T-helper 22 cell (primary cell): ENCODE measurements around the gene DDX11.
A peak's percentile ranks its signal among the peaks of the same experiment; 100 is the strongest.
"Not testable (repeated sequence)": the region's sequence is repeated elsewhere in the genome, so short reads cannot be mapped to it uniquely, and the experiment has no call there.

ENCODE experiments used
- DNase-seq: peaks from one replicate; pipeline ENCODE4 v3.0.0-alpha.2; 2020; ENCODE audit warnings: low read depth

DDX11 gene

DNA sequence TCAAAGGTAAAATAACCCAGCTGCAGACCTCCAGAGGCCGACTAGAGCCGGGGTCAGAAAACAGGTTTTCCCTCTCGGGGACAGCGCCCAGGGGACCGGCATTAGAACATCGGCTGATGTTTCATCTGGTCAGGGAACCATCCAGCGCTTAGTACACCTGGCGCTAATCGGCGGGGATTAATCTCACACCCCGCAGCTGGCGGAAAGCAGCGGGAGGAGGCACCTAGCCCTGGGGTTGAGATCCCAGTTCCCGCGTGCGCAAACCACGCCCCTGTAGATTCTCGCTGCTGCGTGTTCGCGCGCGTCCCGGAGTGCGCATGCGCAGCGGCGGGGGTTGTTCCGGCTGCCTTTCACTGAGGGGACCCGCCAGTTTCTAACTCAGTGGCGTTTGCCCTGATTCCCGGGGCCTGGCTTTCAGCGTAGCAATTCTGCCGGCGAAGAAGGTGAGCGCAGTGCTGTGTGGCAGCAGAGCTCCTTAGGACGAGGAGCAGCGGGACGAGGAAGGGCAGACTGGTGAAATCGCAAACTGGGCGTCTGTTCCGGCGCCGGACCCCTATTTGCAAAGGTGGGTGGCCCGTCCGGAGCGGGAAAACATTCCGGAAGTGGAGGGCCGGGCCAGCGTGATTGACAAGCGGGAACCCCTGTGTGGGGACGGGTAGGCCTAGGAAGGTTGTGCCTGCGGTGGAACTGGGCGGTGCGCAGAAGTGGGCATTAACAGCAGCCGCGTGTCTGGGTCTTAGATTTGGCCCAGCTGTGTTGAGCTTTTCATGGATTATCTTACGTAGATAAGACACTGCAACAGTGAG is at the start of gene DDX11:
TSS of gene DDX11 (plus strand) at position 334 of the 806 bp plus-strand sequence. CDS start 4,534 bp downstream, outside the sequence.
- DNase-seq, result peak; percentile 81

- DNase-seq, result no peak
Observed at GRCh38 chr12:31026202-31026601, 47.5 kb upstream of the DDX11 start.

- DNase-seq, result not testable (repeated sequence)
Observed at GRCh38 chr12:31027006-31027405, 46.7 kb upstream of the DDX11 start.

DNA sequence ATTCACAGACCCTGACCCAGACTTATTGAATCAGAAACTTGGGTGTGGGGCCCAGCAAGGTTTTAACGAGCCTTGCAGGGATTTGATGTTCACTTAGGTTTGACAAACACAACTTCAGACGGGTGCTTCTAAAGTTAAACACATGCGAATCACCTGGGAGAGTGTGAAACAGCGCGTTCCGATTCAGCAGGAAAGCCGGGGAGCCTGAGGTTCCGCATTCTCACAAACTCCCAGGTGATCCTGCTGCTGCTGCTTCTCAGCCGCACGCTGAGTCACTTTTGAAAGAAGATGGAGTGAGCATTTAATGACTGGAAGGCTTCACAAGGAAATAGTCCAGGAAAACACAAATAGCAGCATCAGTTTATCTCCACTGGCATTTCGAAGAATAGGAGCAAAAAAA is 44.2 kb upstream of the DDX11 start:
- no peak for DNase-seq

GRCh38 chr12:31029916-31030562 is 43.6 kb upstream of the DDX11 start:
- no peak for DNase-seq

- DNase-seq, result no peak
Observed at GRCh38 chr12:31031951-31032335, 41.7 kb upstream of the DDX11 start.

- no peak for DNase-seq
Observed at GRCh38 chr12:31033146-31033545, 40.5 kb upstream of the DDX11 start.

DNA sequence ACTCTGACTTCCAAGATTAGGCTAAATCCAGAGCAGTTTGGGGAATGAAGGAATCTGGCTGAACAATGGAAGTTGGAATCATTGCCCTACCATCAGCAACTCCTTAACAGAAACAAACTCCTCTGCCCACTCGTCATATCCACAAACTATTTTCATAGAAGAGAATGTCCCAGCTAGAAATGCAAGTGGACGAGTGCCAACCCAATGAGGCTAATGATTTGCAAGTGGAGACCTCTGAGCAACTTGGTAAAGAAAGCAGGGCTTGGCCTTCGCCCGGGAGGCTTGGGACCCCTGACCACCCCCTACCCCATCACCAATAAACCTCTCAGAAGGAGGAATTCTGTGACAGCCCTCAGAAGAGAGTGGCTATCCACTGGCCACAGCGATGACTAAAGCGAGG is 40.0 kb upstream of the DDX11 start:
- no peak for DNase-seq

DNA sequence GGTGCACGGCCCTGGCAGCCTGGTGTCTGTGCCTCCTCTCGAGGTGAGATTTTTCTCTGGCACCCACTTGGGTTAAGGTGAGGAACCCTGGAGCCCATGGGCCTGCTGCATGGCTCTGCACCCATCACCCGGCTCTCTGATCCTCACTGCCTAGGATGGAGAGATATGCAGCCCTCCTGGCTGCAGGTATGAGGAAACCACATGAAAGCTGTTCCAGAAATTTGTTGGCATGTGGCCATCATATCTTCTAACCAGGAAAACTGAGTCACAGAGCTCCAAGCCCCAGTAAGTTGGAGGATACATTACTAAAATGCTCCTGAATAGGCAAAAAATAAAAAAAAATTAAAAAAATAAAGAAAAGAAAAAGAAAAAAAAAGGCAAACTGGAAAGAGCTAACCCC is 39.3 kb upstream of the DDX11 start:
- no peak for DNase-seq

DNA sequence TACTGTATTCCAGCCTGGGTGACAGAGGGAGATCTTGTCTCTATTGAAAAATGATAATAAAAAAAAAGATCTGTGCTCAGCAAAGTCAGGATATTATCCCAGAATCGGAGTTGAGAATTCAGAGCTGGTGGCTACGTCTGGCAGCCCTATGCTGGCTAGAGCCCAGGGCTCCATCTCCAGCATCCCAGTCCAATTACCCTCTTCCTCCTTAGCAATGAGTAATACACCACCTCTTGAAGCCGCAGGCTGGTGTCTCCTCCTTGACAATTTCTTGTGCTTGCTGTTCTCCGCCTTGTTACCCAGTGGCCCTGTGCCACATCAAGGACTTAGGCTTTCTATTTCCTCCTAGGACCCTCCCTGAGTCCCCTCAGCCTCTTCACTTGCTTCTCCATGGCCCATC is 38.4 kb upstream of the DDX11 start:
- no peak for DNase-seq

DNA sequence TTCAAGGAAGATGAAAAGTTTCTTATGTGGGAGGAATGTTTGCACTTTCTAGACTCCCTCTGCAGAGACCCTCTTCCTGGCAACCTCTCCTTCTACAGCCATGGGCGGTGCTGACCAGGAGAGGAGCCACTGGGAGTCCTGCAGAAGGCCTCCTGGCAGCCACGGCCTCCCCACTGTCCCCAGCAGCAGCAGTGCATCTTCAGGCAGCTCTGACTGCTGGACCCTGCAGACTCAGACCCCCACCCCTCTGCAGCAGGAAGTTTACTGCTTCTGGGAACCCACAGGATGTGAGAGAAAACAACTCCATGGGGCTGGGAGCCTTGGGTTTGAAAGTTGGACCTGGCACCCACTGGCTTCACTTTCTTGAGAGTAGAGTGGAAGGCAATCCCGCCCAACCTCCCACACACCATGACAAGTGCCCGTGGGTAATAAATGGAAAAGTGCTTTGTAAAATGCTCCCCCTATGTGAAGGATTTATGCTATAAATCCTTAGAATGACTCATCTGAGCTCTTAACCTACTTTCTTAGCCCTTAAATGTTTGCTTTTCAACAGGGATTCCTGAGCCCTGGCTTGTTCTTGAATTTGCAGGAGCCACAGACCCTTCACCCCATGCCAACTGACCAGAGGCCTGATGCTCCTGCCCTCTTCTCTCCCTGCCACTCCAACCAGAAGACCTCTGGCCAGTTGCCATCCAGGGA is 37.5 kb upstream of the DDX11 start:
- DNase-seq, result no peak

- no peak for DNase-seq
Observed at GRCh38 chr12:31037028-31037427, 36.6 kb upstream of the DDX11 start.

GRCh38 chr12:31037931-31038330 is 35.7 kb upstream of the DDX11 start:
- DNase-seq, result no peak

- DNase-seq, result no peak
Observed at GRCh38 chr12:31041033-31041564, 32.6 kb upstream of the DDX11 start.

DNA sequence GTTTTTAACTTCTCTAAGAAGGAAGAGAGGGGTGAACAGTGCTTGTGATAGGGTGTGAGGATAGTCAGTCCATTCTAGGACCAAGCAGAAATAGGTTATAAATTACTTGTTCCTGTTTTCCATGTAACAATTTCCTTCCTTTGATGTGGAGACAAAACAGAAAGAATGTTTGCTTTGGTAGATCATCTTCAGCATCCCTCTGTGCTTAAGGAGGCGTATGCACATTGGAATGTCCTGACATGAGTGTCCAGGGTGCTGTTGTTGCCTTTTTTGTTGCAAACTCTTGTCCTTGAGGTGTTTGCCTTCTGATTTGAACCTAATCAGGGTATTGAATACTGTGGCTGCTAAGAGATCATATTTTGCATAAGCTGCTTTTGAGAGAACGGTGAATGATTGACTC is 23.5 kb upstream of the DDX11 start:
- DNase-seq, result not testable (repeated sequence)

- DNase-seq, result not testable (repeated sequence)
Observed at GRCh38 chr12:31050548-31050947, 23.1 kb upstream of the DDX11 start.

GRCh38 chr12:31051692-31052091 is 22.0 kb upstream of the DDX11 start:
- not testable (repeated sequence) for DNase-seq

DNA sequence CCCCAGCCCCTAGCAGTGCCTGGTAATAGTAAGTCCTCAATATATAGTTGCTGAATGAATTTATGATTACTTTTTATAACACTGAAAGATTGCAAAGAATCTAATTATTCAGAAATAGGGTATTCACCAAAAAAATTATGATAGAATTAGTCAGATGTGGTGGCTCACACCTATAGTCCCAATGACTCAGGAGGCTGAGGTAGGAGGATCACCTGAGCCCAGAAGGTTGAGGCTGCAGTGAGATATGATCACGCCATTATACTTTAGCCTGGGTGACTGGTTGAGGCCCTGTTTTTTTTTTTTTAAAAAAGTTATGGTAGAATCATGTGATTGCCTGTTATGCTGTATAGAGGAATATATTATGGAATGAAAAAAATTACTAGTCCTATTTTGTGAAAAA is 21.5 kb upstream of the DDX11 start:
- not testable (repeated sequence) for DNase-seq

DNA sequence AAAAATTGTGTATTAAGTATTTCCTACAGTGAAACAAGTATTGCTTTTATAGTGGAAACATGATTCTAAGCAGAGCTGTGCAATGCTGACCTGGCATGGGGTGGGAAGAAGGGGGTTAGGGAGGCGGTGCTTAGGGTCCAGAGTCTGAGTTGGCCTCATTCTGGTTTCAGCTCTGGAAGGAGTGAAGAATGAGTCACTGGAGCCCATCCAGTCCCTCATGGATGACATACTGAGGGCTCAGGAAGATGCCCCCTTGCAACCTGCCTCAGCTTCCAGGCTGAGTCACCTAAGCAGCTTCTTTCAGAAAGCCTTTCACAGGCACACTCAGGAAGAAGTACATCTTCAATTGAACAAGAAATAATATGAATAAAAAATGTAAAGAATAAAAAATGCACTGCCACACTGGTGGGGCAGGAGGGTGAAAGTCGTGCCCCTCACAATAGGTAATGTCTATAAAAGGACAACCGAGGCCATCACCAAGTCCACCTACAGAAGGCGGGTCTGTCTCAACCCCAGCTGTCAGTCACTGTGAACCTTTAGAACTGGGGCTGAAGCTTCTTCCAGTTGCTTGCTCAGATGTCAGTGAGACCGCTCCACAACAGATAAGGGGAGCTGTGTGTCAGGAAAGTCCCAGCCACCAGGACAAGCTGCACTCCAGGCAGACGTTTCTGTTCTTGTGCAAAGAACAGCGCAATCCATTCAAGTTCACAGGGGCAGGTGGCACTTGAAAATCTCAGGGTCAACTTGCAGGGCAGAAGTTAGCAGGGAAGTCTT is 20.8 kb upstream of the DDX11 start:
- not testable (repeated sequence) for DNase-seq

GRCh38 chr12:31053944-31054343 is 19.7 kb upstream of the DDX11 start:
- DNase-seq, result not testable (repeated sequence)

DNA sequence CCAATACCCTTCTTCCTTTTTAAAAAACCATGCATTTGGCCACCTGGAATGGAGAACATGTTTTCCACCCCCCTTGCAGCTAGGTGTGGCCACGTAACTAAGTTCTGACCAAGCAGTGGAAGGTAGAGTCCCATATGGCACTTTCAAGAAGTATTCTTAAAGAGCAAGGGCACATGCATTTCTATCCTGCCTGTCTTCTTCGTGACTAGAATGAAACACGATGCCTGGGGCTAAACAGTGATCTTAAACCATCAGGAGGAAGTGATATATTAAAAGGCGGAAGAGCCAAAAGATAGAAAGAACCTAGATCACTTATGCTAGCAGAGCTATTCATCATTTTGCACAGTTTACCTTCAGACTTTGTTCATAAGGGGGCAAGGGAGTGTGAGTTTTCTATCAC is 16.0 kb upstream of the DDX11 start:
- no peak for DNase-seq

DNA sequence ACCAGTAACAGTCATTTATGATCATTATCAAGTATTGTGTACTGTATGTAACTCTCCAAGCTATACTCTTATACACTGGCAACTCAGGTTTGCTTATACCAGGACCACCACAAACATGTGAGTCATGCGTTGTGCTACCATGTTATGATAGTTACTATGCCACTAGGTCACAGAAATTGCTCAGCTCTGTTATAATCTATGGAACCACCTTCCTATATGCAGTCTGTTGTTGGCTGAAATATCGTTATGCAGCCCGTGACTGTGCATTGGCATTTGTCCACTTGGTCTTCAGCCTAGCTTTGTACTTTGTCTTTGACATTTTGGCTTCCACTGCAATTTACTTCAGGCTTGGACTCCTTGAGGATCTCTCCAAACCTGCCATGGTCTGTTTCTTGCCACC is 7.5 kb upstream of the DDX11 start:
- not testable (repeated sequence) for DNase-seq
